Liver (tissue), 9 donors: Measurements from ENCODE around the gene TRIM38. TPM values are rescaled to one million over a fixed set of nuclear protein-coding genes. Genes with fewer than 3 reads are reported as not detected.

ENCODE experiments used
- DNase-seq: peaks from one replicate; pipeline ENCODE4 v3.0.0-alpha.2; 2017; ENCODE audit warnings: low spot score
- H3K27ac ChIP-seq, 2 donors: one replicate each; pipeline ENCODE4 v1.7.0; 2013; ENCODE audit warnings: inconsistent platforms in 2 of 2, low read length in 2 of 2, control low read depth in 1 of 2, low read depth in 1 of 2, mild to moderate bottlenecking in 1 of 2
- H3K27me3 ChIP-seq, 4 donors: one replicate each; pipeline versions ENCODE4 v1.6.1 to v1.7.0; 2013; ENCODE audit warnings: low read length in 3 of 4, inconsistent platforms in 1 of 4, mild to moderate bottlenecking in 1 of 4, moderate library complexity in 1 of 4; ENCODE audit not compliant: control insufficient read depth in 4 of 4, insufficient read depth in 4 of 4
- H3K36me3 ChIP-seq, 4 donors: one replicate each; pipeline versions ENCODE4 v1.6.1 to v1.7.0; 2013; ENCODE audit warnings: low read length in 3 of 4, mild to moderate bottlenecking in 3 of 4, low read depth in 1 of 4, moderate library complexity in 1 of 4; ENCODE audit not compliant: control insufficient read depth in 4 of 4, insufficient read depth in 3 of 4
- H3K4me1 ChIP-seq, 4 donors: one replicate each; pipeline versions ENCODE4 v1.6.1 to v1.7.0; 2013; ENCODE audit warnings: low read length in 3 of 4, mild to moderate bottlenecking in 3 of 4, moderate library complexity in 1 of 4; ENCODE audit not compliant: control insufficient read depth in 4 of 4, insufficient read depth in 4 of 4
- H3K4me3 ChIP-seq, 3 donors: one replicate each; pipeline versions ENCODE4 v1.6.1 to v1.7.0; 2013; ENCODE audit warnings: low read length in 3 of 3, control low read depth in 1 of 3, low read depth in 1 of 3, mild to moderate bottlenecking in 1 of 3
- H3K9ac ChIP-seq, 2 donors: one replicate each; pipeline ENCODE4 v1.7.0; 2013; ENCODE audit warnings: low read length in 2 of 2, mild to moderate bottlenecking in 2 of 2, moderate library complexity in 2 of 2, control low read depth in 1 of 2, low read depth in 1 of 2
- H3K9me3 ChIP-seq, 4 donors: one replicate each; pipeline versions ENCODE4 v1.6.1 to v1.7.0; 2013; ENCODE audit warnings: low read length in 3 of 4; ENCODE audit not compliant: control insufficient read depth in 4 of 4
- EGR1 ChIP-seq, 2 donors: IDR thresholded peaks; 2 replicates each; pipeline ENCODE4 v1.6.1; 2016 to 2018; ENCODE audit warnings: antibody characterized with exemption in 2 of 2, low read depth in 2 of 2
- FOXA2 ChIP-seq: IDR thresholded peaks from 2 replicates; pipeline ENCODE4 v1.6.1; 2016; ENCODE audit warnings: antibody characterized with exemption
- GABPA ChIP-seq, 2 donors: IDR thresholded peaks in 1 of 2; conservative IDR thresholded peaks in 1 of 2; 2 replicates each; pipeline ENCODE4 v1.6.1; 2016; ENCODE audit warnings: antibody characterized with exemption in 2 of 2, mild to moderate bottlenecking in 1 of 2, moderate library complexity in 1 of 2
- HNF4A ChIP-seq, 2 donors: conservative IDR thresholded peaks; 2 replicates each; pipeline ENCODE4 v1.6.1; 2016; ENCODE audit warnings: antibody characterized with exemption in 2 of 2, mild to moderate bottlenecking in 2 of 2
- HNF4G ChIP-seq: IDR thresholded peaks from 2 replicates; pipeline ENCODE4 v1.6.1; 2016; ENCODE audit warnings: antibody characterized with exemption
- JUND ChIP-seq, 2 donors: IDR thresholded peaks; 2 replicates each; pipeline ENCODE4 v1.6.1; 2016; ENCODE audit warnings: antibody characterized with exemption in 2 of 2
- RAD21 ChIP-seq, 2 donors: IDR thresholded peaks; 2 replicates each; pipeline ENCODE4 v1.6.1; 2016; ENCODE audit warnings: antibody characterized with exemption in 2 of 2, mild to moderate bottlenecking in 2 of 2
- RXRA ChIP-seq, 2 donors: IDR thresholded peaks; 2 replicates each; pipeline ENCODE4 v1.6.1; 2017 to 2018; ENCODE audit warnings: antibody characterized with exemption in 2 of 2, mild to moderate bottlenecking in 1 of 2
- SP1 ChIP-seq: IDR thresholded peaks from 2 replicates; pipeline ENCODE4 v1.6.1; 2018; ENCODE audit warnings: antibody characterized with exemption, mild to moderate bottlenecking
- YY1 ChIP-seq: IDR thresholded peaks from 2 replicates; pipeline ENCODE4 v1.6.1; 2016; ENCODE audit warnings: antibody characterized with exemption, mild to moderate bottlenecking
- WGBS: extraction: QIAGEN DNeasy Blood & Tissue Kit; methylation state at CpG from one replicate; pipeline ENCODE4 v1.1.7; 2013; 5-methylcytosine and 5-hydroxymethylcytosine counted together
- polyA plus RNA-seq, 2 donors: library from polyadenylated mRNA; stranded (reverse) in 1 of 2; unstranded in 1 of 2; fragments of 200-250 nt in 1 of 2; fragments of >200 nt in 1 of 2; fragmentation: Nextera tagmentation in 1 of 2; extraction: Ambion mirVana in 1 of 2; gene quantifications; one replicate each; pipeline versions ENCODE4 v1.2.1 to v1.2.3, GENCODE V29; 2013 to 2015
- total RNA-seq, 2 donors: library from RNA; depleted of rRNA; stranded (reverse); fragments of >200 nt; gene quantifications; one replicate each; pipeline ENCODE4 v1.2.3, GENCODE V29; 2014
- TF ChIP-seq, protein P1 (sequence below): fragments of 150-350 bp; IDR thresholded peaks from 2 replicates; pipeline ENCODE4 v1.5.1; 2017; ENCODE audit warnings: improper control_type of control experiment, low read depth, low read length; ENCODE audit not compliant: missing input control
- TF ChIP-seq, protein P2 (sequence below): IDR thresholded peaks from 2 replicates; pipeline ENCODE4 v1.6.1; 2016; ENCODE audit warnings: antibody characterized with exemption
- donor health status: healthy.
- donor health status: healthy.
- donor health status: healthy.
- donor health status: healthy.
- donor health status: healthy.

Gene TRIM38
- total and polyA plus RNA-seq, 4 donors: 1.5 to 3.9 (median 2.9) TPM

DNA sequence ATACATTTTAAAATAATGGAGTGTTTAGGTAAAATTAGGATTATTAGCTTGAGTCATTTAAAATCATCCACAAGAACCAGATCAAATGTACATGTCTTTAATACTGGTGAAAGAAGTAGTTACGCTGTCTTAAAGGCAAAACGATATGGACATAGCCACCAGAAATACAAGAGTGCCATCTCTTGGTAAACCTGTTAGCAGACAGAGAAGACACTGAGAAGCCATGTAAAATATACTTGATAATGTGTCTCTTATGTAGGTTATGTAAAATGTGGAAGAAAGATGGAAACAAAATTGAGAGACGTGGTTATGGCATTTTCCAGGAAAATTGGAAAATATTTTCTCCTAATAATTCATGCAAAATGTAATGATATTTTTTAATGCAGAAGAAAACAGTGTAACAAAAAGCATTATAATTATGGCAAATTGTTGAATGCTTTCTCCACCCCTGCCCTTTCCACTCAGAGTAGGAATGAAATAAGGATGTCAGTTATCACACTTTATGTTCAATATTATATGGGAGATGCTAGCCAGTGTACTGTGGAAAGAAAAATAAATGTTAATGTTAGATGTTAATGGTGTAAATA, 19.9 kb upstream of the TRIM38 start:
- Histone ChIP-seq H3K9ac (no peak overlapping the region), H3K27ac (no peak overlapping the region), H3K9me3 (no peaks in the 10 kb centered on the region), H3K4me1 (no peaks in the 10 kb centered on the region), H3K4me3 (no peak overlapping the region), H3K27me3 (no peaks in the 10 kb centered on the region), H3K36me3 (no peaks in the 10 kb centered on the region)
- no peak for DNase-seq
- 12% methylated on average over 3 of the region's 3 CpGs for WGBS
- TF ChIP-seq, protein P1, sequence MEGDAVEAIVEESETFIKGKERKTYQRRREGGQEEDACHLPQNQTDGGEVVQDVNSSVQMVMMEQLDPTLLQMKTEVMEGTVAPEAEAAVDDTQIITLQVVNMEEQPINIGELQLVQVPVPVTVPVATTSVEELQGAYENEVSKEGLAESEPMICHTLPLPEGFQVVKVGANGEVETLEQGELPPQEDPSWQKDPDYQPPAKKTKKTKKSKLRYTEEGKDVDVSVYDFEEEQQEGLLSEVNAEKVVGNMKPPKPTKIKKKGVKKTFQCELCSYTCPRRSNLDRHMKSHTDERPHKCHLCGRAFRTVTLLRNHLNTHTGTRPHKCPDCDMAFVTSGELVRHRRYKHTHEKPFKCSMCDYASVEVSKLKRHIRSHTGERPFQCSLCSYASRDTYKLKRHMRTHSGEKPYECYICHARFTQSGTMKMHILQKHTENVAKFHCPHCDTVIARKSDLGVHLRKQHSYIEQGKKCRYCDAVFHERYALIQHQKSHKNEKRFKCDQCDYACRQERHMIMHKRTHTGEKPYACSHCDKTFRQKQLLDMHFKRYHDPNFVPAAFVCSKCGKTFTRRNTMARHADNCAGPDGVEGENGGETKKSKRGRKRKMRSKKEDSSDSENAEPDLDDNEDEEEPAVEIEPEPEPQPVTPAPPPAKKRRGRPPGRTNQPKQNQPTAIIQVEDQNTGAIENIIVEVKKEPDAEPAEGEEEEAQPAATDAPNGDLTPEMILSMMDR: peak; percentile 61
- TF ChIP-seq GABPA (IDR thresholded peaks at IDR 0.05 in 1 of 2, conservative IDR thresholded peaks at IDR 0.05 in 1 of 2) (no peak), RAD21 (IDR thresholded peaks at IDR 0.05) (peak; percentile 90 to 96), HNF4A (conservative IDR thresholded peaks at IDR 0.05) (peak in 1 of 2 donors; percentile 40), YY1 (peak; percentile 16), RXRA (IDR thresholded peaks at IDR 0.05) (peak in 1 of 2 donors; percentile 8)
- TF ChIP-seq, protein P2, sequence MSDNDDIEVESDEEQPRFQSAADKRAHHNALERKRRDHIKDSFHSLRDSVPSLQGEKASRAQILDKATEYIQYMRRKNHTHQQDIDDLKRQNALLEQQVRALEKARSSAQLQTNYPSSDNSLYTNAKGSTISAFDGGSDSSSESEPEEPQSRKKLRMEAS: no peak

DNA sequence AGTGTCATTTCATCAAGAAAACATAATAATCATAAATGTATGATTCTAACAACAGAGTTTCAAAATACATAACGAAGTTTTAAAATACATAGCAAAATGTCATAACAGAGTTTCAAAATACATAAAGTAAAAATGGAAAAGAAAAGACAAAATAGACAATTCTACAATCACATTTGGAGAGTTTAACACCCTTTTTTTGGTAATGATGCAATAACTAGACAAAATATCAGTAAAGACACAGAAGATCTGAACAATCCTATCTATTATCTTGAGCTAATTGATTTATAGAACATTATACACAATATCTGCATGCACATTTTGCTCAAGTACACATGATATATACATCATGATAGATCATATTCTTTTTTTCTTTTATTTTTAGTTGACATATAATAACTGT, 18.7 kb upstream of the TRIM38 start:
- Histone ChIP-seq H3K4me1 (no peaks in the 10 kb centered on the region), H3K27me3 (no peaks in the 10 kb centered on the region), H3K4me3 (no peak overlapping the region), H3K9me3 (no peaks in the 10 kb centered on the region), H3K36me3 (no peaks in the 10 kb centered on the region), H3K27ac (no peak overlapping the region), H3K9ac (no peak overlapping the region)
- TF ChIP-seq YY1 (no peak), JUND (IDR thresholded peaks at IDR 0.05) (no peak), HNF4G (no peak), RAD21 (IDR thresholded peaks at IDR 0.05) (no peak), RXRA (IDR thresholded peaks at IDR 0.05) (no peak), EGR1 (IDR thresholded peaks at IDR 0.05; ENCODE audit: low read depth in 2 of 2) (no peak), SP1 (no peak), FOXA2 (no peak)
- TF ChIP-seq, protein P1: no peak
- WGBS: 95% methylated on average over 1 of the region's 1 CpG
- no peak for DNase-seq
